HG02852 (cell line): ENCODE measurements around the gene S100PBP.
"Not testable (repeated sequence)": the region's sequence is repeated elsewhere in the genome, so short reads cannot be mapped to it uniquely, and the experiment has no call there.

ENCODE experiments used
- ATAC-seq: cut with Tn5 transposase; IDR thresholded peaks from one replicate; pipeline ENCODE4 v1.9.1; 2021; ENCODE audit warnings: mild to moderate bottlenecking, moderate library complexity; ENCODE audit not compliant: unreplicated experiment

Gene S100PBP

GRCh38 chr1:32784817-32785216, 32.6 kb upstream of the S100PBP start:
- no peak for ATAC-seq

GRCh38 chr1:32786856-32787255, 30.6 kb upstream of the S100PBP start:
- ATAC-seq: no peak

- ATAC-seq: not testable (repeated sequence)
These were observed 28.1 kb upstream of the S100PBP start for GRCh38 chr1:32789356-32789755.

- ATAC-seq: no peak
These were observed 25.6 kb upstream of the S100PBP start for GRCh38 chr1:32791881-32792280.

GRCh38 chr1:32795763-32796162, 21.7 kb upstream of the S100PBP start:
- ATAC-seq: not testable (repeated sequence)

GRCh38 chr1:32797456-32797855, 20.0 kb upstream of the S100PBP start:
- ATAC-seq: no peak

GRCh38 chr1:32798191-32798590, 19.3 kb upstream of the S100PBP start:
- ATAC-seq: no peak

GRCh38 chr1:32798679-32799416, 18.6 kb upstream of the S100PBP start:
- no peak for ATAC-seq

- no peak for ATAC-seq
These were observed 16.2 kb upstream of the S100PBP start for GRCh38 chr1:32801096-32801715.

- ATAC-seq: not testable (repeated sequence)
These were observed 13.0 kb upstream of the S100PBP start for GRCh38 chr1:32804460-32804859.

- no peak for ATAC-seq
These were observed 11.2 kb upstream of the S100PBP start for GRCh38 chr1:32806290-32806689.

- no peak for ATAC-seq
These were observed 10.4 kb upstream of the S100PBP start for GRCh38 chr1:32806910-32807523.

GRCh38 chr1:32808580-32808979, 8.9 kb upstream of the S100PBP start:
- no peak for ATAC-seq

- no peak for ATAC-seq
These were observed 7.1 kb upstream of the S100PBP start for GRCh38 chr1:32810358-32810757.

GRCh38 chr1:32811265-32811664, 6.2 kb upstream of the S100PBP start:
- ATAC-seq: no peak

GRCh38 chr1:32811917-32812316, 5.5 kb upstream of the S100PBP start:
- no peak for ATAC-seq

- ATAC-seq: no peak
These were observed 3.3 kb upstream of the S100PBP start for GRCh38 chr1:32813941-32814739.

- peak; percentile 10 for ATAC-seq
These were observed 736 bp upstream of the S100PBP start for GRCh38 chr1:32816676-32817158.

- peak; percentile 7 for ATAC-seq
These were observed 648 bp downstream of the S100PBP start for GRCh38 chr1:32817815-32818786.
